AG08395 (cell line): Measurements from ENCODE around the gene IFITM5.
"Not testable (repeated sequence)": the region's sequence is repeated elsewhere in the genome, so short reads cannot be mapped to it uniquely, and the experiment has no call there.

ENCODE experiments used
- DNase-seq: peaks from one replicate; pipeline ENCODE4 v3.0.0; 2012; ENCODE audit warnings: mixed read lengths, low spot score

IFITM5 gene

GRCh38 chr11:312092-312816 lies 12.9 kb upstream of the IFITM5 start:
- no peak for DNase-seq

GRCh38 chr11:311013-311748 lies 11.9 kb upstream of the IFITM5 start:
- not testable (repeated sequence) for DNase-seq

GRCh38 chr11:309979-310572 lies 10.8 kb upstream of the IFITM5 start:
- DNase-seq: not testable (repeated sequence)

- DNase-seq: not testable (repeated sequence)
Measured at GRCh38 chr11:308740-309665, 9.7 kb upstream of the IFITM5 start.

- peak; percentile 68 for DNase-seq
Measured at GRCh38 chr11:307766-308708, 8.7 kb upstream of the IFITM5 start, which contains the start of gene IFITM2. Gene IFITM2, plus strand, starts transcription at chr11:307816. Its CDS starts 377 bp downstream, at chr11:308193.

GRCh38 chr11:306645-307371 lies 7.5 kb upstream of the IFITM5 start:
- DNase-seq: no peak

- DNase-seq: no peak
Measured at GRCh38 chr11:305844-306211, 6.5 kb upstream of the IFITM5 start.

- peak; percentile 86 for DNase-seq
Measured at GRCh38 chr11:304915-305843, 5.9 kb upstream of the IFITM5 start.

- no peak for DNase-seq
Measured at GRCh38 chr11:304061-304506, 4.8 kb upstream of the IFITM5 start.

- no peak for DNase-seq
Measured at GRCh38 chr11:303363-303762, 4.0 kb upstream of the IFITM5 start.

GRCh38 chr11:299951-300735 lies 817 bp upstream of the IFITM5 start:
- DNase-seq: peak; percentile 25

GRCh38 chr11:298406-299065 lies 790 bp downstream of the IFITM5 start:
- no peak for DNase-seq

- DNase-seq: peak; percentile 70
Measured at GRCh38 chr11:297586-298405, 1.5 kb downstream of the IFITM5 start.

GRCh38 chr11:297051-297585 lies 2.2 kb downstream of the IFITM5 start:
- no peak for DNase-seq

GRCh38 chr11:296171-297050 lies 2.9 kb downstream of the IFITM5 start:
- DNase-seq: no peak
